Stimulated activated CD4-positive, alpha-beta T cell treated with anti-CD3 and anti-CD28 coated beads, TNF-alpha, amount 100 ng/mL, for 48 hours (primary cell): Measurements from ENCODE around the gene BAX.
A peak's percentile ranks its signal among the peaks of the same experiment; 100 is the strongest.

Experiments
- DNase-seq, 3 donors: peaks; one replicate each; pipeline ENCODE4 v3.0.0-alpha.2; 2020; ENCODE audit warnings: low read depth in 3 of 3

BAX gene

DNA sequence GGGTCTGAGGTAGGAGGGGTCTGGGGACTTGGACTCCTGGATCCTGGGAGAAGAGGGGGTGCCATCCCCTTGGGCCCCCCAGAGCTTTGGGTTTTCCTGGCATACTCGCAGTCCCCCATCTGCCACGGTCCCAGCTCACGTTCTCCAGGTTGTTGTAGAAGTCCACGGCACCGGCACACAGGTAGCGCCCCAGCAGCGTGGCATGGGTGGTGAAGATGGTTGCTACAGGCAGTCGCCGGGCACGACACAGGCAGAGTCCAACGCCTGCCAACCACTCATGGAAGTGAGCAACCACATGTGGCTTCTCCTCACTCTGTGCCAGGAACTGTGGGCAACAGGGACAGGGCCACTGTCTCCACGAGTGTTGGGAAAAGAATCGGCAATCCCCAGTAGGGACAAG, 31.0 kb downstream of the BAX start:
- no peak for DNase-seq

DNA sequence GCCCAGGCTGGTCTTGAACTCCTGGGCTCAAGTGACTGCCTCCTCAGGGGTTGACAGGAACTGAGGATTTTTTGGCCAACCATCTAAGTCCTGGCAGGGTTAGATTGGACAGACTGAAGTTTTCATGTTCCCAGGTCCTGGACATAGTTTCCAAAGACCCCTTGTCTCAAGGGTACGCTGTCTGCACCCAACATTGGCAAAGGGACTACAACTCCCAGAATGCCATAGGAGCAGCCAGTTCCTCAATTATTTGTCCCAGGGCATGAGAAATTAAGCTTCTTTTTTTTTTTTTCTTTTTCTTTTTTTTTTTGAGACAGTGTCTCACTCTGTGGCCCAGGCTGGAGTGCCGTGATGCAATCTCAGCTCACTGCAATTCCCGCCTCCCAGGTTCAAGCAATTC, 31.5 kb downstream of the BAX start:
- DNase-seq, result no peak

DNA sequence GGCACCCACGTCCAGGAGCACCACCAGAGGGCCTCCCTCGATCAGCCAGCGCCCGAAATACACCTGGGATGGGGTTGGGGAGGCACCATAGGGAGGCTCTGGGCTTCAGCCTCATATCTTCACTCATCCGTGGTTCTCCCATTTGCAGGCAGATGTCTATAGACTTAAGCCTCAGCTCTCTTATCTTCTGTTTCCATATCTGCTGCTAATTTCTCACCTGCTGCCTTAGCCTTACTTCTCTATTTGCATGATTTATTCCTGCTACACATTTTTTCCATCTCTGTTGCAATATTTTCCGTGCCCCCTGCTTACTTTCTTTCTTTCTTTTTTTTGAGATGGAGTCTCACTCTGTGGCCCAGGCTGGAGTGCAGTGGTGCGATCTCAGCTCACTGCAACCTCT, 32.6 kb downstream of the BAX start:
- no peak for DNase-seq

DNA sequence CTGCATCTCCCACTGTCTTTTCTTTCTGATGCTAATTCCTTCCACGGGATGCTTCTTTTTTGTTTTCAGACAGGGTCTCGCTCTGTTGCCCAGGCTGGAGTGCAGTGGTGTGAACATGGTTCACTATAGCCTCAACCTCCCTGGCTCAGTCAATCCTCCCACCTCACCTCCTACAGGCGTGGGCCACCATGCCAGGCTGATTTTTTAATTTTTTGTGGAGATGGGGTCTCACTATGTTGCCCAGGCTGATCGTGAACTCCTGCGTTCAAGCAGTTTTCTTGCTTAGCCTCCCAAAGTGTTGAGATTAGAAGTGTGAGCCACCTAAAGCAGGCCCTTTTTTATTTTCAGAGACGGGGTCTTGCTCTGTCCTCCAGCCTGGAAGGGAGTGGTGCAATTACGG, 33.6 kb downstream of the BAX start:
- DNase-seq, result no peak

DNA sequence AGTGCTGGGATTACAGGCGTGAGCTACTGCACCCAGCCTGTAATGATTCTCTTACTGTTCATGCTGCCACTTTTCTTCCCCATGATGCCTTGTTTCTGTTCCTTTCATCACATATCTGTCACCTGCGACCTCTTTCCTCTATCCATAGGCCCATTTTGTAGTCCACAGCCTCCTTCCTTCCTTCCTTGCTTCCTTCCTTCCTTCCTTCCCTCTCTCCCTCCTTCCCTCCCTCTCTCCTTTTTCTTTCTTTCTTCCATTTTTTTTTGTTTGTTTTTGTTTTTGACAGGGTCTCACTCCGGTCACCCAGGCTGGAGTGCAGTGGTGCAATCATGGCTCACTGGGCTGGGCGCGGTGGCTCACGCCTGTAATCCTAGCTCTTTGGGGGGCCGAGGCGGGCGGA, 34.2 kb downstream of the BAX start:
- no peak for DNase-seq

DNA sequence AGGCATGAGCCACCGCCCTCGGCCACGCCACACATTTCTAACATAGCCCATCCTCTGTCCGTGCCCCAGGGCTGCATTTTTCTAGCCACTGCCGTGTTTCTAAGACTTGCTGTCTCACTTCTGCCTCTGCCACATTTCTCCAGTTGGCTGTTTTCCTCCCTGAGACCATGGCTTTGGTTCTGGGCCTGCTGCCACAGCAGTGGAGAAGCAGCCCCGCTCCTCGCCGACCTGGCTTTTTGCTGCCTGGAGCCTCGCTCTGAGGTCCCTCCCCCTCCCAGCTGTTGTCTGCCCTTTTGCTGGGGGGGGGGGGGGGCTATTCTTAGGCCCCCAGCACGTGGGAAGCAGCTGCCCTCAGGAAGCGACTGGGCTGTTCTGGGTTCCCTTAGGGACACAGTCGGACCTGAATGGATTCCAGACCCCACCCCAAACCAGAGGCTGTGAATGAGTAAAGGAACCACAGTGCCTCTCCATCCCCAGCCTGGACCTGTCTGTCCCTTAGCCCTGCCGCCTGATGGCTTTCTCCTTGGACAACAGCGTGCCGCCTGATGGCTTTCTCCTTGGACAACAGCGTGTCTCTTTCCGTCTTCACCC, 35.1 kb downstream of the BAX start:
- DNase-seq, result no peak

DNA sequence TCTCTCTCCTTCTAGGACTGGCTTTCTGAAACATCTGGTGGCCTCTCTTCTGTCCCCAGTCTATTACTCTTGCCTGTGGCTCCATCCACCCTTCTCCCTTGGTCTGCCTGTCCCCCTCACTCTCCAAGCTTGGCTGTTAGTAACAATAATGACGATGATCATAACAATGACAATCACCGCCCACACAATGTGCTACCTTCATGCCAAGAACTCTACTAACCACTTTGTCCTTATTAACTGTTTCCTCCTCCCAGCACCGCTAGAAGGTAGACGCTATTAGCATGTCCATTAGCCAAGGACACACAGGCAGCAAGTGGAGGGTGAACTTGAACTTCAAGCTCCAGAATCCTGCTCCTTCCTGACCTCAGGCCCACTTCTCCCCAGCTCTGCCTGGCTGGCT, 35.7 kb downstream of the BAX start:
- no peak for DNase-seq

DNA sequence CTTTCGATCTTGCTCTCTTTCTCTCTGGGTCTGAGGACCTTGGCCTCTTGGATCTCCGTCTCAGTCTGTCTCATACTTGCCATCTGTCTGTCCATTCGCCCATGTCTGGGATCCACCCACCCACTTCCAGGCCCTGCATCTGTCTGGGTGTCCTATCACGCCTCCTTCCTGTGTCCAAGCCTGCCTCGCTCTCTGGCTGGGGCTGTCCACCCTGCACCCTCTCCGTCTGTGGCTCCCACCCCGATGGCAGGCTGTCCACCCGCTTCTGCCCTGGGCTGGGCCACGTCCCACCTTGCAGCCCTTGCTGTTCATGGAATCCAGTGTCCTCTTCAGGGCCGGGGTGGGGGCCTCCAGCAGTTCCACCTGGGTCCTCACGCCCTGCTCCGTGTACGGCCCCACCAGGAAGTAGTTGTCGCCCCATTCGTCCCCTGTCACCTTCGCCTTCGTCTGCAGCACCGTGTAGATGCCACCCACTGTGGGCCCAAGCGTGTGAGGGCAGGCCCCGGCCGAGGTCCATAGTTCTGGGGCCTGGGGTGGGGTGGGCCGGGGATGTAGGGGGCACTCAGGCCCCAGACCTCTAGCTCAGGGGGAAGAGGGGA, 36.4 kb downstream of the BAX start:
- no peak for DNase-seq

DNA sequence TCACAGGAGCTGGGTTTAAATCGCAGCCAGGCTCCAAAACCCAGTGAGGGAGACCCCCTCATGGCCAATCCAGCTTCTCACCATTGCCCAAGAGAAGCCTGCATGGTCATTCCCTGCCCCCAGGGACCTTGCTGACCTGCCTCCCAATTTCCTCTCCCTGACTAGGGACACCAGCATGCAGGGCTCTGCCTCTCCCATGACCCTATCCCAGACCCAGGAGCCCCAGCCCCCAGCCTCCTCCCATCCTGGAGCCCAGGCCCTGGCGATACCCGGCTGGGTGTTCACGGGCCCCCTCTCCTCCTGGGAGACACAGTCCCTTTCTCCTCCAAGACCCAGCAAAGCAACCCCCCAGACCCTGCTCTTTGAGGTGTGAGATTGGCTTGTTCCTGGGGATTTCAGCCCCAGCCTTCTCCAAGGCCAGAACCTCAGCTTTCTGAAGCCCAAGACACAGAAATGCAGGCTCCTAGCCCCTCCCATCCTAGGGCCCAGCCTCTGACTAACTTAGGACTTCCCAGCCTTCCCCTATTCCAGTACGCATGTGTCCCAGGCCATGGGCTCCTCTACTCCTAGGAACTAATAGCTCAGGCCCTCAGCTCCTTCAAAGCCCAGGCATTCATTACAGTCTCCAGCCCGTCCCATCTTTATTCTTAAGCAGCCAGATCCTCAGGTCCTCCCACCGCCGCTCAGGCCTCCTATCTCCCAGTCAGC, 37.4 kb downstream of the BAX start:
- DNase-seq, result no peak

DNA sequence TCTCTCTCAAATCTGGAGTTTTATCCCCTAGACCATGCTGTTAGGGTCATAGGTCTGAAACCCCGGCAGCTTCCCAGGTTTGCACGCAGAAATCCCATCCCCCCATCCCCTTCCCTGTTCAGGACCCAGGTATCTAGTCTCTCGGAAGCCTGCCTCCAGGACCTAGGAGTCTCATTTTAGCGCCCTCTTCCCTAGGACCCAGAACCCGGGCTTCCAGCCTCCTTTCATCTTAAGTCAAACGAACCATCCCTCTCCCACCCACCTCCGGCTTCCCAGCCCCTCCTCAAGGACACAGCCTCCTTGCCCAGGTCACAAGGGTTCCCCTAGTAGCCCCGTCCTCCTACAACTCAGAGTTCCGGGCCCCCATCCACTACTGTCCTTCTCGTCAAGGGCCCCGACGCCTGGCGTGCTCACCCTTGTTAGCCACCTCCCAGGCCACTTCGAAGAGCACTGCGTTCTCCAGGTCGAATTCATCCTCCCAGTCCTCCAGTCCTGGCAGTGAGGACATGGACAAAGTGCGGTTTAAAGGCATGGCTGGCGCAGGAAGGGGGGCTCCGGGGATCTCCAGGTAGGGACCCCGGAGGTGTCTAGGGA, 38.0 kb downstream of the BAX start:
- no peak for DNase-seq

DNA sequence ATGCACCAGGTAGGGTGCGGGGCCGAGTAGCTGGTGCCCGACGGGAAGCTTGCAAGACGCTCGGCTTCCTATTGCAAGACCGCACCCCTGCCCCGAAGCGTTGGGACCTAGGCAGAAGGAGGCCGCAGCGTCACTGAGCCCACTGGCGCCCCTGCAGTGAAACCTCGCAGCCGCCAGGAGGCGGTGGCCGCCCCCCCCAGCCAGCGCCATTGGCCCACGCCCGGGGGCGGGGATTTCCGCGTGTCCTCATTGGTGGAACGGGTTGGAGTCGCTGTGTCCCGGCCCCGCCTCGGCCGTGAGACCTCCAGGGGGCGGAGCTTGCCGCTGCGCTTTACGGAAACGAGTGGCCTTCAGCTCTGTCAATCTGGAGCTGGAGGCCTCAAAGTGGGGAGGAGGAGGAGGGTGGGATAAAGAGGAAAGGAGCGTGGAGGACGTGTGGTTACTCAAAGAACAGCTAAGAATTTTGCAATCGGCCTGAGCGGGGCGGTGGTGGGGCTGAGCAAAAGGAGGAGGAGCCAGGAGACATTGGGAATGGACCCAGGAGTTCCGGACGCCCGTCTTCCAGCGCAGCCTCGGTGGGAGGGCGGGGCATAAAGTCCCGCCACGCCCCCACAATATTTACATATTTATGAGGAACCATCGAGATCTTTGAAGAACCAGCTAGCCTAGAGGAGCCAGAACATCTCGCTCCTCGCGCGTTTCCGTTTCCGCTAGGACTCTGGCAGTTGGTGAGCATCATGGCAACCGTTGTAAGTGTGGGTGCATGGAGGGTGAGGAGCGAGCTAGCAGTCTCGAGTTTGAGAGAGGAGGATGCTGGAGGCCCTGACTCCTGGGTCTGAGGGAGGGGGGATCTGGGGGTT, 38.7 kb downstream of the BAX start, which contains the start of the genes GYS1 and RUVBL2:
GYS1 (minus strand) TSS at position 135 of the 860 bp plus-strand sequence. CDS start 197 bp downstream, outside the sequence.
RUVBL2 (plus strand) TSS at position 713 of the 860 bp plus-strand sequence; CDS start at position 738, 25 bp downstream.
- DNase-seq, result peak; percentile 98 to 99 (median 99)

DNA sequence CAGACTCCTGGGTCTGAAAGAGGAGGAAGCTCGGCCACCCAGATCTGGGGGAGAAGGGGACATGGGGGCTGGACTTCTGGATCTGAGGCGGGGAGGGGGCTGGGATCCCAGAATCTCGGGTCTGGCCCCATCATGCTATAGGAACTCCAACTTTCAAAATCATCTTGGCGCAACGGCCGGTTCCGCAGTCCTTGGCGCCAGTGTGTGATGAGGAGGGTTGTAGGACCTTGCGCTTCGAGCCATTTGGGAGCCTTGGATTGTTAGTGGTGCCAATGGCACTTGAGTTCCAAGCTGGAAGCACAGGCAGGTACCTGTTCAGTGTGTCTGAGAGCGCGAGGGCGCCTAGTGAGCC, 39.3 kb downstream of the BAX start:
- no peak for DNase-seq

DNA sequence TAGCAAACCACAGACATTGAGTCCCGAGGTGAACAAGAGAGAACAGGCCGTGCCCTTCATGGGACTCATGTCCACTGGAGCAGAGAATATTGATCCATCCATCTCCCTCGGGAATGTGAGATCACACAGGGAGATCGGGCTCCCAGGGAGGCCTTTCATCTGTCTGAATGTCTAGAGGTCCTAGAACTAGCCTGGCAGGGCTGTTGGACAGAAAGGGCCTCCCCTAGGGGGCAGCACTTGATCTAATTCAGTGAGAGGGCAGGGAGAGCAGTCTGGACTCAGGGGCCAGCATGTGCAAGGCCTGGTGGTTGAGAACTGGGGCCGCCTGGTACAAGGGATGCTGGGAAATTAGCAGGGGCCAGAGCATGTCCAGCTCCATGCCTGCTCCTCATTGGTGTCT, 43.3 kb downstream of the BAX start:
- peak in 1 of 3 donors; percentile 59 for DNase-seq

DNA sequence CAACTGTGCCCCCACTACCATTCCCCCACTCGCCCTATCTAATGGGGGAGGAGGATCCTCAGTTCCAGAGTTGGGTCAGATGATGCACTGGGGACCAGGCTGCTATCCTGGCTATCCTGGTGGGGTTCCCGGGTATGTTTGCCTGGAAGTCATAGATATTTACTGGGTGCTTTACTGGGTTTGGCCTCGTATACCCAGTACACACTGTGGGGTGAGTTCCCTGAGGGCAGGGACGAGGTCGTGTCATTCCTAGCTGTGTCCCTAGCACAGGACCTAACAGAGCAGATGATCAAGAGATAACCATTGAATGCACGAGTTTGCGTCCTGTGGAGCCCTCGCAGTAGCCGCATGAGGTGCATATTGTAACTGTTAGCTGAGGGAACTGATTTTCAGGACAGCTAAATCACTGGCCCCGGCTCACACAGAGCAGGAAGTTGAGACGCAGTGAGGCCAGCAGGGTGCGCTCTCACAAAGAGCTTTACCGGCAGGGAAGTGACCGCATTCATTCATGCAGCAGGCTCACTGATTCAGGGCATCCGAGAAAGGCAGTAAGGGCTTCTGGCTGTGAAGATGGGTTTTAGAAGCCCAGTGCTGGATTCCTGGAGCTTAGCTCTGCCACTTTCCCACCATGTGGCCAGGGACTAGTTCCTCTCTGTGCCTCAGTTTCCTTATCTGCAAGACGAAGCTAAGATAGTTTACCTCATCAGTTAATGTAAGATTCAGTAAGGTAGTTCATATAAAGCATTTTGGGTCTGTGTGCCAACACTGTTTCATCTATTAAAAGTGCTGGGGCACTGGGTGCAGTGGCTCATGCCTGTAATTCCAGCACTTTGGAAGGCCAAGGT, 45.0 kb downstream of the BAX start:
- peak; percentile 38 to 72 (median 47) for DNase-seq

DNA sequence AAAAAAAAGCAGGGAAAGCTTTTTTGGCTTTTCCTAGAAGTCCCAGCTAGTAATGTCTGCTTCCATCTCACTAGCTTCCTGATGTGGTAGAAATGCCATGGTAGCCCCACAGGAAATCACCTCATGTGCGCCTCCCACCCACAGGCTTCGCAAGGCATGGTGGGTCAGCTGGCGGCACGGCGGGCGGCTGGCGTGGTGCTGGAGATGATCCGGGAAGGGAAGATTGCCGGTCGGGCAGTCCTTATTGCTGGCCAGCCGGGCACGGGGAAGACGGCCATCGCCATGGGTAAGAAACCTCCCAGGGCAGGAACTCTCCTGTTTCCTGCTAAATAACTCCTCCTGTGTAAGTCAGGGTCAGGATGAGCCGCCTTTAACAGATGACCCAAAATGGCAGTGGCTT, 49.5 kb downstream of the BAX start:
- DNase-seq, result no peak

DNA sequence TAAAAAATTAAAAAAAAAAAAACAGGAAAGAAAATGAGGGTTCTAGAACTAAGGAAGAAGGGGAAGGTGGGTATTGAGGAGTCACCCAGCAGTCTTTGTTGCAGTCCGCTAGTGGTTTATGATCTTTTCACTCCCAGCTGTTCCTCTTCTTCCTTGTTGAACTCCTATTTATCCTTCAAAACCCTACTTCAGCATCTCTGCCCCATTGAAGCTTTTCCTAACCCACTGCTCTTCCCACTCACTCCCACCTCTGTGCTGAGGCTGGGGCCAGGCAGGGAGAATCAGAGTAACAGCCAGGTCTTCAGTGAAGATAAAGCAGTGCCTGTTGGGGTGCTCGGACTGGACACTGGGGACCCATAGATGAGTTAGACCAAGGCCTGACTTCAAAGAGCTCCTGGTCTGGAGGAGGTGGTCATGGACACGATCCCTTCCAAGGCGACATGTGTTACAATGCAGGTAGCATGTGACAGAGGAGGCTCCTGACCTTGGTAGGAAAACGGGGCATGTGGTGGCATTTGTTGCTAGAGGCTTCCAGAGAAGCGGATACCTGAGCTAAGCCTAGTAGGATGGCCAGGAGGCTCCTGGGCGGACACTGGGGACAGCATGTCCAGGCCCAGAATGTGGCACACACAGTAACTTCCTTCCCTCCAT, 50.4 kb downstream of the BAX start:
- DNase-seq, result no peak

DNA sequence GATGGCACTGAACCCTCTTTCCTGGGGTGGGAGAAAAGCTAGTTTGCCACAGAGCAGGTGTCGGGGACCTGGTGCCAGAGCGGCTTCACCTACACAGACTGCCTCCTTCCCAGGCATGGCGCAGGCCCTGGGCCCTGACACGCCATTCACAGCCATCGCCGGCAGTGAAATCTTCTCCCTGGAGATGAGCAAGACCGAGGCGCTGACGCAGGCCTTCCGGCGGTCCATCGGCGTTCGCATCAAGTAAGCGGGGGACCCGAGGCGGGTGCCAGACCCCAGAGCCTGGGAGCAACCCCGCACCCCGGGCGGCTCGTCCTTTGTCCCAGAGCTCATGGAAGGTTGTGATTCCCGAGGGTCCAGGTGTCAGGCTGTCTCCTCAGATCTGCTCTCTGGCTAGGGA, 52.2 kb downstream of the BAX start:
- DNase-seq, result no peak

DNA sequence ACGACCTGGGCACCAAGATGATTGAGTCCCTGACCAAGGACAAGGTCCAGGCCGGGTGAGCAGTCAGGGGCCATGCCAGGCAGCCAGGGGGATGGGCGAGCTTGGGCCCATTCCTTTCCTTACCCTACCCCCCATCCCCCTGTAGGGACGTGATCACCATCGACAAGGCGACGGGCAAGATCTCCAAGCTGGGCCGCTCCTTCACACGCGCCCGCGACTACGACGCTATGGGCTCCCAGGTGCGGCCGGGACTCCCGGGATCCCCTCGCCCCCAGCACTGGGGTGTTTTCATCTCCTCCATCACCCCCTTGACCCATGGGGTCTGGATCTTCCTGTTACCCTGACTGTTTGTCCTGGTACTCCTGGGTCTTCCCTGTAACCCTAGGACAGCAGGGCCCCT, 55.2 kb downstream of the BAX start:
- DNase-seq, result no peak

DNA sequence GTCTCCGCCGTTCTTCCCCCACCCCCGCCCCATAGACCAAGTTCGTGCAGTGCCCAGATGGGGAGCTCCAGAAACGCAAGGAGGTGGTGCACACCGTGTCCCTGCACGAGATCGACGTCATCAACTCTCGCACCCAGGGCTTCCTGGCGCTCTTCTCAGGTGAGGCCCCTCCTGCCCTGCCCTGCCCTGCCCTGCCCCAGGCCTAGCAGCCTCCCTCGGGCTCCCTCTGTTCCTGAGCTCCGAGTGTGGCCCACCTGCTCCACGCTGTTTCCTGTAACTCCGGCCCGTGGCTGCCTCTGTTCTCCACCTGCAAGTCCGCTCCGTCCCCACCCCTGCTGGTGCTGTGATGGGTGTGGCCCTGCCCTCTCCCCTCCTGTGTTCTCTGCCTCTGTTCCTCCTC, 55.8 kb downstream of the BAX start:
- no peak for DNase-seq

DNA sequence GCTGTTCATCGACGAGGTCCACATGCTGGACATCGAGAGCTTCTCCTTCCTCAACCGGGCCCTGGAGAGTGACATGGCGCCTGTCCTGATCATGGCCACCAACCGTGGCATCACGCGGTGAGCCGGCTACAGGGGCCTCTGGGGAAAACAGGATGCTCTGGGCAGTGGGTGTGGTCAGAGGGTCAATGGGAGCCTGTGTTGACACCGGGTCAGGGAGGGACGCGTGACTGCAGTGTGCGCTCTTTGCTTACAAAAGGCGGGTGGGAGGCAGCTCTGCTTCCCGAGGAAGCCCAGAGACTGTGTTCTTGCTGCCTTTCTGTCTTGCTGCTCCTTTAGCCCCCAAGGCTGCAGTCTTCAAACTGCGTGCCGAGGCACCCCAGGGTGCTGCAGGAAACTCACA, 56.5 kb downstream of the BAX start:
- DNase-seq, result no peak
